Measurements from ENCODE around the gene KLK11.

The KLK11 gene, protein sequence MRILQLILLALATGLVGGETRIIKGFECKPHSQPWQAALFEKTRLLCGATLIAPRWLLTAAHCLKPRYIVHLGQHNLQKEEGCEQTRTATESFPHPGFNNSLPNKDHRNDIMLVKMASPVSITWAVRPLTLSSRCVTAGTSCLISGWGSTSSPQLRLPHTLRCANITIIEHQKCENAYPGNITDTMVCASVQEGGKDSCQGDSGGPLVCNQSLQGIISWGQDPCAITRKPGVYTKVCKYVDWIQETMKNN

GRCh38 chr19:51026554-51026831, at the start of gene KLK11:
Gene KLK11 (minus strand): TSS chr19:51026616. CDS start chr19:51025631, 985 bp downstream.
- DNase-seq: no peak

GRCh38 chr19:51075998-51076397, 49.6 kb upstream of the KLK11 start:
- DNase-seq: no peak

- DNase-seq: no peak
Measured at GRCh38 chr19:51071095-51071405, 44.6 kb upstream of the KLK11 start.

- no peak for DNase-seq
Measured at GRCh38 chr19:51070334-51071094, 44.1 kb upstream of the KLK11 start.

DNA sequence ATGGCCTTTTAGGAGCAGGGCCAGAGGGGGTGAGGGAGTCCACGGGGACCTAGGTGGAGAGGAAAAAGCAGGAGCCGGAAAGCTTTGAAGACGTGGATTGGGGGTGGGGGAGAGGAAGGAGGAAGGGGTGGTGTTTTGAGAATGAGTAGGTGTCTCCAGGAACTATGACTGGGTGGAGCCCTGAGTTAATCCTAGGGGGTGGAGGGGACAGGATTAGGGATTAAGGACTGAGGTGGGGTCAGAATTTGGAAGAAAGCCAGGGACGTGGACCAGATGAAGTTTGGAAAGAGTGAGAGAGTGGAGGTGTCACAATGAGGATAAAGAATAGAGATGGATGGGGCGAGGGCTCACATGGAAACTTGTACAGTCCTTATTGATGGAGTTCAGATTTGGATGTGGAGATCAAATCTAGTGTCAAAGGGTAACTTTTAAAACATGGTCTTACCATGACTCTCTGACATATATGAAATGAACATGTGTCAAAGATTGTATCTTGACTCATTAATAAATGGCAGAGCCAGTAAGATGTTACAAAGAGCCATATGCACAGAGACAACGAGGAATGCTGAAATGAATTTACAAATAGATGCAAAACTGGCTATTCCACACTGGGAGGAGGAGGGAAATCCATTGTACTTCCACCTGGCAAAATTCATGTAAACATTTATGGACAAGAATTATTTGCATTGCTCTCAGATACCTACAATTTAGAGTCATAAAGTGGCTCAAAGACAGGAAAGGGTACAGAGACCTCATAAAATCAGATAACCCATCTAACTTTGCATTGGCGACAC, 40.2 kb upstream of the KLK11 start:
- DNase-seq: no peak

DNA sequence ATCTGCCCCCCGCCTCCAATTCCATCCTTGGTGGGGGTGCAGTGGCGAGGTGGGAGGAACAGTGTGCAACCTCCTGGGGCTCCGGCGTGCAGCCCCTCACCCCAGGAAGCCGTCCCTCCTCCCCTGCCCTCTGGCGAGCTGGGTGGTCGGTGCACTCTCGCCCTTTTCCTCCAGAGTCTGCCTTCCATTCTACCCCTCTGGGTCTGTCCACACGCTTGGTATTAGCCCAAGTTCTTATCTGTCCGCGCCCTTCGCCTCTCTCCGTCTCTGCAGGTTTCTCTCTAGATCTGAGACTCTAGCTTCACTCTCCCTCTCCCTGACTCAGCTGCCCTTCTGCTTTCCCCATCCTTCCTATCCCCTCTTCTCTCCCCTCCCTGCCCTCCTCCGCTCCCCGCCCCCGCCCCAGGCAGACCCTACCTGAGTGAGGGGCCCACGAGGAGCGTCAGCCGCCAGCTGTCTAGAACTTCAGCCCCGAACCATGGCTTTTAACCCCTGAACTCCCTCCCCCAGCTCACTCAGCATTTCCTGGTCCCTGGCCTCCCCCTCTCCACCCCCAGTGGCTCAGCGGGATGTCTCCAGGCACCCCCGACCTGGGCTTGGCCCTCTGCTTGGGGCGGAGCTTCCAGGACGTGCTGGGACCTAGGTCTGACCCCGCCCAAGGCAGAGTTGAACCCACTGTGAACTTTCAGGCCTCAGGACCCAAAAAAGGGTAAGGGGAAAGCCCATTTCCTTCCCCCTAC, 39.0 kb upstream of the KLK11 start:
- DNase-seq: no peak

GRCh38 chr19:51064534-51065220, 38.3 kb upstream of the KLK11 start, which contains the start of gene KLK13:
Gene KLK13 (minus strand): TSS chr19:51065092. CDS start chr19:51065067, 25 bp downstream.
- no peak for DNase-seq

- no peak for DNase-seq
Measured at GRCh38 chr19:51063664-51064063, 37.2 kb upstream of the KLK11 start.

DNA sequence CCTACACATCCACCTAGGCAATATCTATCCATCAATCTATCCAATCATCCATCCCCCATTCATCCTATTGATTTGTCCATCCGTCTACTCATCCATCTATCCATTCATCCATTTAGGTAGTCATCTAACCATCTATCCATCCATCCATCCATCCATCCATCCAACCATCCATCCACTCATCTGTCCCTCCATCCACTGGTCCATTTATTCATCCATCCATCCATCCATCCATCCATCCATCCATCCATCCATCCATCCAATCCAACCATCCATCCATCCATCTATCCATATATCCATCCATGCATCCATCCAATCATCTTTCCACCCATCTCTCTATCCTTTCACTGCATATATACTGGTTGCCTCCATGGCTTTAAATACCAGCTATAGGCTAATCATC, 34.6 kb upstream of the KLK11 start:
- DNase-seq: no peak

DNA sequence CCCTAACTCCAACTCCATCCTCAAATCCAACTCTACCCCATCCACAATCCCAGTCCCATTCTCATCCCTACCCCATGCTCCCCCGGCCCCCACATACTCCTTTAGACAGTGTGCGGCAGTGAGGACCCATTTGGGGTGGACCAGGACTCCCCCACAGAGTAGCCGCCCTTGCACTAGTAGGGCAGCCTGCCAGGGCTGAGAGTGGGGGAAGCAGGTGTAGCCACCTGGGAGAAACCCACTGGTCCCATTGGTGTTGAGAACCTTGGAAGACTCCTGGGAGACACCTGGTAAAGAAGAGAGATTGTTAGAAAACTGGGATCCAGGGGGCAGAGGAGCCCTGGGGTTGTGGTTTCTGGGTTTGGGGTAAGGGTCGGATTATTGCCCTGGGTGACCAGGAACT, 33.9 kb upstream of the KLK11 start:
- DNase-seq: no peak

- DNase-seq: no peak
Measured at GRCh38 chr19:51059715-51060114, 33.3 kb upstream of the KLK11 start.

GRCh38 chr19:51055866-51056265, 29.4 kb upstream of the KLK11 start:
- no peak for DNase-seq

GRCh38 chr19:51047031-51047335, 20.6 kb upstream of the KLK11 start:
- no peak for DNase-seq

GRCh38 chr19:51044327-51044726, 17.9 kb upstream of the KLK11 start:
- DNase-seq: no peak

DNA sequence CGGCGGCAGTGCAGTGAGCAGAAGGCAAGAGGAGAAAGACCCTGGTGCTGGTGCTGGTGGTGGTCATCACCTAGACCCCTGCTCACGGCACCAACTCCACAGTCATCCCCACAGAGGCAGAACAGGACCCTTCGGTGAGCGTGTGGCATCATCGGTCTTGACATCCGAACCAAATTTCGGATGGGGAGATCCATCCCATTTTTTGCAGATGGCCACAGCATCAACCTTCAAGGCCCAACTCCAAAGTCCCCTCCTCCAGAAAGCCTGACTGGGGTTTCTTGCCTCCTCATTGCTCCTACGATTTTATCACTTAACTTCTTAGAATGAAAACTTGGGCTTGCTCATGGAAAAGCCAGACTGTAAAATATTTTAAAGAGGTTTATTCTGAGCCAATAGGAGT, 17.1 kb upstream of the KLK11 start:
- DNase-seq: no peak

DNA sequence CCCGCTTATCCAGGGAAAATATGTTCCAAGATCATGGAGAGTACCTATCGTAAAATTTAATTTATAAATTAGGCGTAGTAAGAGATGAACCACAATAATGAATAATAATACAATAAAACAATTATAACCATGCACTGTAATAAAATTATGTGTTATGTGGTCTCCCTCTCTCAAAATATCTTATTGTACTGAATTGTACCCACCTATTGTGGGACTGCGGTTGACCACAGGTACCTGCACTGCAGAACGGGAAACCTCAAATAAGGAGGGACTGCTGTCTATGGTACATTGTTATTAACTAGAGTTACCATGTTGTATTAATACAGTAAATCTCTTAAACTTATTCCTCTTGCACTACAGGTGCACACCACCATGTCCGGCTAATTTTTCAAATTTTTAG, 13.7 kb upstream of the KLK11 start:
- DNase-seq: no peak

DNA sequence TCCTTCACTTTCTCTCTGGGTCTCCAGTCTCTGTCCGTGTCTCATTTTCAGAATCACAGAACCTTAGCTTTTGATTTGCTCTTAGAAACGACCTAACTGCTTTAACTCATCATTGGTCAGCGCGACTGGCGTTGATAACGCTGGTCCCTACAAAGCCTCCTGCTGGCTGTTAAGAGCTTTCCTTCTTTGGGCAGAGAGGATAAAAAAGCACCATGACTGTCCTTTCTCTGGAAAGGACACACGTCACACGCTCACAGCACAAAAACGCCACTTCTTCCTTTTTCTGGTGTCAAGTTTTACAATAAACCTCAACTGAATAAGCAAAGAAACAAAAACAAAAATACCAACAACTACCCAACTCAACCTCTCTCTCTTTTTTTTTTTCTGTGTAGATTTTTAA, 10.1 kb upstream of the KLK11 start:
- DNase-seq: no peak

DNA sequence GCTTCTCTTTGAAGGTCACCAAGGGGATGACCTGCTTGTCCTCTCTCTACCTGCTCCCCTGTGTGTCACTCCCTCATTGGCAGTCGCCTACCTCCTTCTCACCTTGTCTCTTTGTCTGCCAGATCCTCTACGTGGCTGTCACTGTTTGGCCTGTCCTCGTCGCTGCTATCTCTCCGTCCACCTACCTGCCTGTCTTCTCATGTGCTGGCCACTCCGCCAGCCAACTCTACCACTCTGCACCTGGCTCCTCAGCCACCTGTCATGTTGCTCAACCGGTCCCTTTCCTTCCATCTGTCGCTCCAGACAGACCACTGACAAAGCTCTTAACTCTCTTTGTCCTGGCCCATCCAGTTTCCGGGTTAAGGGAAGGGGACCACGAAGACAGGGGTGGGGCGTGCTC, 8.3 kb upstream of the KLK11 start, which contains the start of gene KLK12:
KLK12 (minus strand) TSS at position 299 of the 400 bp plus-strand sequence. CDS start 381 bp downstream, outside the sequence.
- no peak for DNase-seq

GRCh38 chr19:51031880-51032225, 5.4 kb upstream of the KLK11 start:
- DNase-seq: no peak

GRCh38 chr19:51031220-51031879, 4.9 kb upstream of the KLK11 start:
- no peak for DNase-seq

DNA sequence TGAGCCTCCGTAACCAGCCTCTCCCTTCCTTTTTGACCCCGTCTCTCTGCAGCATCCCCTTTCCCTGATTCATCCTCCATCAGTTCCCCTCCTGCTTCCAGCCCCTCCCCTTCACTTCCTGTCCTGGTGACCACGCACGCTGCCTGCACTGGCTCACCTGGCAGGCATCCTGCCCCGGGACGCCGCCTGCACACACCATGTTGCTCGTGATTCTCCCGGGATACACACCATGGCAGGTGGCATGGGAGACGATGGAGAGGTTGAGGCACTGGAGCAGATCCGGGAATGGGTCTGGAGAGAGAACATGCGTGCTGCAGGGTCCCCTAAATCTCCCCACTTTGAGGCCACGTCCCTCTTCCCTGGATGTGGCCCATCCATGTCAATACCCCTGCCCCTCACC, 4.2 kb upstream of the KLK11 start:
- no peak for DNase-seq

- DNase-seq: no peak
Measured at GRCh38 chr19:51029718-51030117, 3.3 kb upstream of the KLK11 start.
